ENCODE measurements around the gene IL32. TPM values are rescaled to one million over a fixed set of nuclear protein-coding genes. Genes with fewer than 3 reads are reported as not detected.
"Not testable (repeated sequence)": the region's sequence is repeated elsewhere in the genome, so short reads cannot be mapped to it uniquely, and the experiment has no call there.

Gene IL32
- total and polyA plus RNA-seq, 2 of the 4 experiments (the other 2 are of a cell fraction) = 25.6 to 95.7 TPM

DNA sequence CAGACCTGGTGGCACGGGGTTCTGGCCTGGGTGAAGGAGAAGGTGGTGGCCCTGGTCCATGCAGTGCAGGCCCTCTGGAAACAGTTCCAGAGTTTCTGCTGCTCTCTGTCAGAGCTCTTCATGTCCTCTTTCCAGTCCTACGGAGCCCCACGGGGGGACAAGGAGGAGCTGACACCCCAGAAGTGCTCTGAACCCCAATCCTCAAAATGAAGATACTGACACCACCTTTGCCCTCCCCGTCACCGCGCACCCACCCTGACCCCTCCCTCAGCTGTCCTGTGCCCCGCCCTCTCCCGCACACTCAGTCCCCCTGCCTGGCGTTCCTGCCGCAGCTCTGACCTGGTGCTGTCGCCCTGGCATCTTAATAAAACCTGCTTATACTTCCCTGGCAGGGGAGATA lies 3.7 kb downstream of the IL32 start:
- H4K20me1 ChIP-seq (ENCODE audit: insufficient read depth, low read length); BruUV-seq (replicated peaks); H3K14ac ChIP-seq (replicated peaks; ENCODE audit: low read depth, low read length); H3K4me3 ChIP-seq (ENCODE audit: insufficient read depth, low read depth, low read length); H2BK15ac ChIP-seq (ENCODE audit: low read depth, low read length); H2AK5ac ChIP-seq (ENCODE audit: low read depth, low read length); ATAC-seq (ENCODE audit: low read depth); H3K23ac ChIP-seq (ENCODE audit: low read depth, low read length); H3K27ac ChIP-seq (ENCODE audit: insufficient read depth, low read length); H3K4ac ChIP-seq (ENCODE audit: low read depth, low read length); H4K5ac ChIP-seq (ENCODE audit: low read depth, low read length); H2BK5ac ChIP-seq (ENCODE audit: low read depth, low read length, poor library complexity, severe bottlenecking); H4K91ac ChIP-seq (ENCODE audit: insufficient read depth, low read depth, low read length); in situ Hi-C loops (cut with MboI; ENCODE audit: low sequenced_read_pairs); CTCF ChIA-PET; intact Hi-C loops (cut with micrococcal nuclease); H3K9me3 ChIP-seq (ENCODE audit: control insufficient read depth, insufficient read depth, low read length); H3K4me2 ChIP-seq (ENCODE audit: low read depth, low read length); DNase-seq; dilution Hi-C loops (cut with HindIII; ENCODE audit: low sequenced_read_pairs, unreplicated experiment); H2BK120ac ChIP-seq (ENCODE audit: low read depth, low read length); H2AFZ ChIP-seq (replicated peaks; ENCODE audit: low read length, poor library complexity); H3K56ac ChIP-seq (ENCODE audit: extremely low read depth, insufficient read depth, low read length); H4K8ac ChIP-seq (ENCODE audit: low read depth in 2 of 2, low read length in 2 of 2); H2AK9ac ChIP-seq (replicated peaks; ENCODE audit: low read depth, low read length, poor library complexity); H3K18ac ChIP-seq (ENCODE audit: low read depth, low read length); H3K36me3 ChIP-seq (ENCODE audit: control insufficient read depth, insufficient read depth, low read length); H2BK20ac ChIP-seq (ENCODE audit: low read depth, low read length); H3K9ac ChIP-seq (ENCODE audit: low read depth, low read length): not testable (repeated sequence)
- H3K27me3 ChIP-seq (ENCODE audit: control insufficient read depth, insufficient read depth, low read length) = peaks cover 16% of the 10 kb centered on the region
- peaks cover 6 to 19% of the 10 kb centered on the region in 2 experiments; a peak in 2 of 4 replicates for H3K79me1 ChIP-seq (ENCODE audit: low read depth in 1 of 2, low read length in 2 of 2)
- 94% methylated on average over 7 of the region's 11 CpGs; no CpG with 5 or more reads in 1 of the 2 experiments for WGBS, 2 experiments (ENCODE audit: extremely low coverage in 2 of 2, insufficient read length in 1 of 2)
- H3K9me1 ChIP-seq (ENCODE audit: insufficient read depth, low read length) = peaks cover 24% of the 10 kb centered on the region
- H3K4me1 ChIP-seq (ENCODE audit: control insufficient read depth, insufficient read depth, low read length) = peaks cover 12% of the 10 kb centered on the region
- POLR2A ChIA-PET (ENCODE audit: unreplicated experiment) = interaction anchor here (0.5 kb wide), 1 partner anchor 88 kb away, joined by 5 read pairs; no protein-coding TSS in a partner anchor

All from IMR-90 (cell line).